Smooth muscle cell (in vitro differentiated cells): ENCODE measurements around the gene EEF1A2. TPM values are rescaled to one million over a fixed set of nuclear protein-coding genes. Genes with fewer than 3 reads are reported as not detected.

Source experiments
- DNase-seq: peaks from one replicate; lab custom pipeline; 2025; ENCODE audit not compliant: unreplicated experiment; lab: John Stamatoyannopoulos, UW
- H2AFZ ChIP-seq: fragments of 200-600 bp; sonication (generic); 2 replicates; pipeline ENCODE4 v1.6.0; 2016; ENCODE audit warnings: antibody characterized with exemption, low read depth, mild to moderate bottlenecking
- H3F3A ChIP-seq: fragments of 200-600 bp; sonication (generic); 2 replicates; pipeline ENCODE4 v1.6.0; 2017; ENCODE audit warnings: antibody characterized with exemption, low read depth
- H3K27ac ChIP-seq: fragments of 200-600 bp; sonication (generic); 2 replicates; pipeline ENCODE4 v1.5.1; 2016; ENCODE audit warnings: low read depth, mild to moderate bottlenecking
- H3K27me3 ChIP-seq: fragments of 200-600 bp; sonication (generic); 2 replicates; pipeline ENCODE4 v1.6.1; 2016; ENCODE audit warnings: low read depth, mild to moderate bottlenecking
- H3K36me3 ChIP-seq: fragments of 200-600 bp; sonication (generic); 2 replicates; pipeline ENCODE4 v1.5.1; 2016; ENCODE audit warnings: low read depth
- H3K4me1 ChIP-seq: fragments of 200-600 bp; sonication (generic); 2 replicates; pipeline ENCODE4 v1.5.1; 2016; ENCODE audit warnings: low read depth
- H3K4me2 ChIP-seq: fragments of 200-600 bp; sonication (generic); 2 replicates; pipeline ENCODE4 v1.6.0; 2016; ENCODE audit warnings: mild to moderate bottlenecking
- H3K4me3 ChIP-seq: fragments of 200-600 bp; sonication (generic); 2 replicates; pipeline ENCODE4 v1.5.1; 2016; ENCODE audit warnings: mild to moderate bottlenecking
- H3K79me2 ChIP-seq: fragments of 200-600 bp; sonication (generic); 2 replicates; pipeline ENCODE4 v1.6.0; 2016; ENCODE audit warnings: low read depth, mild to moderate bottlenecking
- H3K9ac ChIP-seq: fragments of 200-600 bp; sonication (generic); 2 replicates; pipeline ENCODE4 v1.6.0; 2016; ENCODE audit warnings: low read depth
- H3K9me3 ChIP-seq: fragments of 200-600 bp; sonication (generic); replicated peaks from 2 replicates; pipeline ENCODE4 v1.5.1; 2016; ENCODE audit warnings: low read depth
- H4K20me1 ChIP-seq: fragments of 200-600 bp; sonication (generic); 2 replicates; pipeline ENCODE4 v1.6.0; 2016; ENCODE audit warnings: low read depth
- CTCF ChIP-seq: fragments of 200-600 bp; sonication (generic); IDR thresholded peaks from 2 replicates; pipeline ENCODE4 v1.5.1; 2017; ENCODE audit warnings: borderline replicate concordance, mild to moderate bottlenecking, antibody characterized with exemption; ENCODE audit not compliant: insufficient read depth, poor library complexity, severe bottlenecking
- WGBS: methylation state at CpG from one replicate; pipeline ENCODE4 v1.1.7; 2016; ENCODE audit warnings: low lambda C conversion rate; 5-methylcytosine and 5-hydroxymethylcytosine counted together
- polyA plus RNA-seq: library from polyadenylated mRNA; unstranded; fragments of >200 nt; fragmentation: Nextera tagmentation; extraction: Ambion mirVana; gene quantifications from 2 replicates; pipeline ENCODE4 v1.2.1, GENCODE V29; 2016
- total RNA-seq: library from RNA; depleted of rRNA; stranded (reverse); fragments of >200 nt; gene quantifications from 2 replicates; pipeline ENCODE4 v1.2.3, GENCODE V29; 2014

EEF1A2 gene
- total and polyA plus RNA-seq, 2 experiments from 2014 or later = 2.1 to 5.1 TPM

DNA sequence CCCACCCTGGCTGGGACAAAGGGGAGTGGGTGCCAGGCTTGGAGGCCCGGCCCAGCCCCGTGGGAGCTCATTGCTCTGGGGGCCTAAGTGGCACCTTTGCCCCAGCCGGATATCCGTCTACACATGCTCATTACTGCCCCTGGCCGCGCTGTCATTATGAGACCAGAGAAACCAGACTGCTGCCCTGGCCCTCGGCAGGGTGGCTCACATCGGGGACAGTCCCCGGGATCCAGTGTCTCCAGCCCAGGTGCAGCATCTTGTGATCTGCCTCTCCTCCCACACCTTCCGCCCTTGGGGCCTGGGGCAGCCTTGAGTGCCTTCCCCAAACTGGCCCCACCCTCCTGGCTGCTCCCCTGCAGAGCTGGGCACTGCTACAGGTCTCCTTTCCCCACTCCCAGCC, 43.8 kb upstream of the EEF1A2 start:
- H3K9ac ChIP-seq = no peak overlapping the region
- no peak overlapping the region for H3K27ac ChIP-seq
- no peak for TF ChIP-seq CTCF

GRCh38 chr20:63542031-63542559, 43.2 kb upstream of the EEF1A2 start:
- H3K9ac ChIP-seq = no peak overlapping the region

More for the DNA sequence above, 43.8 kb upstream of the EEF1A2 start:
- no peaks in the 10 kb centered on the region for H3K27me3 ChIP-seq
- no peaks in the 10 kb centered on the region for H3F3A ChIP-seq
- DNase-seq = no peak
- H3K4me3 ChIP-seq = no peak overlapping the region
- peaks cover 3% of the 10 kb centered on the region for H3K4me1 ChIP-seq
- H3K36me3 ChIP-seq = no peaks in the 10 kb centered on the region
- H2AFZ ChIP-seq = no peak overlapping the region
- H4K20me1 ChIP-seq = no peaks in the 10 kb centered on the region
- no peaks in the 10 kb centered on the region for H3K9me3 ChIP-seq
- no peaks in the 10 kb centered on the region for H3K79me2 ChIP-seq
- H3K4me2 ChIP-seq = no peak overlapping the region
- 82% methylated on average over 10 of the region's 10 CpGs for WGBS

GRCh38 chr20:63541371-63541770, 42.5 kb upstream of the EEF1A2 start:
- no peaks in the 10 kb centered on the region for H3K9me3 ChIP-seq
- no peak for DNase-seq
- no peaks in the 10 kb centered on the region for H3F3A ChIP-seq
- H3K79me2 ChIP-seq = no peaks in the 10 kb centered on the region
- H3K27me3 ChIP-seq = no peaks in the 10 kb centered on the region
- H3K4me1 ChIP-seq = peaks cover 3% of the 10 kb centered on the region
- H3K27ac ChIP-seq = no peak overlapping the region
- no peak for TF ChIP-seq CTCF
- no peak overlapping the region for H2AFZ ChIP-seq
- H3K4me3 ChIP-seq = no peak overlapping the region
- no peak overlapping the region for H3K4me2 ChIP-seq
- H3K9ac ChIP-seq = no peak overlapping the region
- H4K20me1 ChIP-seq = no peaks in the 10 kb centered on the region
- H3K36me3 ChIP-seq = no peaks in the 10 kb centered on the region
- WGBS = 96% methylated on average over 28 of the region's 28 CpGs

More at GRCh38 chr20:63542031-63542559, 43.2 kb upstream of the EEF1A2 start:
- Histone ChIP-seq H3K36me3 (no peaks in the 10 kb centered on the region), H3K4me2 (no peak overlapping the region), H3K4me3 (no peak overlapping the region), H4K20me1 (no peaks in the 10 kb centered on the region), H3K4me1 (peaks cover 3% of the 10 kb centered on the region), H3F3A (no peaks in the 10 kb centered on the region), H2AFZ (no peak overlapping the region), H3K9me3 (no peaks in the 10 kb centered on the region), H3K27me3 (no peaks in the 10 kb centered on the region), H3K27ac (no peak overlapping the region), H3K79me2 (no peaks in the 10 kb centered on the region)
- no peak for DNase-seq
- TF ChIP-seq CTCF = no peak
- 87% methylated on average over 34 of the region's 36 CpGs for WGBS
